HepG2 (cell line): ENCODE results near the gene LURAP1L.

ENCODE experiments used
- EZH2 ChIP-seq: conservative IDR thresholded peaks from 2 replicates; pipeline ENCODE4 v1.6.1; 2012; ENCODE audit warnings: mild to moderate bottlenecking, low read depth, low read length, moderate library complexity
- JUNB ChIP-seq: sonication (generic); formaldehyde crosslinking; IDR thresholded peaks from 2 replicates; pipeline ENCODE4 v1.8.0; 2022; ENCODE audit warnings: missing genetic modification reagents, mild to moderate bottlenecking, borderline replicate concordance
- SNAI1 ChIP-seq: sonication (generic); formaldehyde crosslinking; IDR thresholded peaks from 2 replicates; pipeline ENCODE4 v1.5.0; 2020; ENCODE audit warnings: mild to moderate bottlenecking, missing genetic modification reagents, borderline replicate concordance
- TF ChIP-seq, protein P1 (sequence below): sonication (generic); formaldehyde crosslinking; IDR thresholded peaks from 2 replicates; pipeline ENCODE4 v1.5.0; 2020; ENCODE audit warnings: mild to moderate bottlenecking, missing genetic modification reagents, moderate library complexity

- TF ChIP-seq SNAI1 (no peak), JUNB (CRISPR knock-in tag) (no peak), EZH2 (no peak)
- TF ChIP-seq, protein P1, sequence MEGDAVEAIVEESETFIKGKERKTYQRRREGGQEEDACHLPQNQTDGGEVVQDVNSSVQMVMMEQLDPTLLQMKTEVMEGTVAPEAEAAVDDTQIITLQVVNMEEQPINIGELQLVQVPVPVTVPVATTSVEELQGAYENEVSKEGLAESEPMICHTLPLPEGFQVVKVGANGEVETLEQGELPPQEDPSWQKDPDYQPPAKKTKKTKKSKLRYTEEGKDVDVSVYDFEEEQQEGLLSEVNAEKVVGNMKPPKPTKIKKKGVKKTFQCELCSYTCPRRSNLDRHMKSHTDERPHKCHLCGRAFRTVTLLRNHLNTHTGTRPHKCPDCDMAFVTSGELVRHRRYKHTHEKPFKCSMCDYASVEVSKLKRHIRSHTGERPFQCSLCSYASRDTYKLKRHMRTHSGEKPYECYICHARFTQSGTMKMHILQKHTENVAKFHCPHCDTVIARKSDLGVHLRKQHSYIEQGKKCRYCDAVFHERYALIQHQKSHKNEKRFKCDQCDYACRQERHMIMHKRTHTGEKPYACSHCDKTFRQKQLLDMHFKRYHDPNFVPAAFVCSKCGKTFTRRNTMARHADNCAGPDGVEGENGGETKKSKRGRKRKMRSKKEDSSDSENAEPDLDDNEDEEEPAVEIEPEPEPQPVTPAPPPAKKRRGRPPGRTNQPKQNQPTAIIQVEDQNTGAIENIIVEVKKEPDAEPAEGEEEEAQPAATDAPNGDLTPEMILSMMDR = no peak
Measured at GRCh38 chr9:12854221-12854620, 79.4 kb downstream of the LURAP1L start.
